Liver (tissue), 9 donors: ENCODE results near the gene DDX24. TPM values are rescaled to one million over a fixed set of nuclear protein-coding genes. Genes with fewer than 3 reads are reported as not detected.

Experiments used
- DNase-seq: peaks from one replicate; pipeline ENCODE4 v3.0.0-alpha.2; 2017; ENCODE audit warnings: low spot score
- H3K27ac ChIP-seq, 2 donors: one replicate each; pipeline ENCODE4 v1.7.0; 2013; ENCODE audit warnings: inconsistent platforms in 2 of 2, low read length in 2 of 2, control low read depth in 1 of 2, low read depth in 1 of 2, mild to moderate bottlenecking in 1 of 2
- H3K27me3 ChIP-seq, 4 donors: one replicate each; pipeline versions ENCODE4 v1.6.1 to v1.7.0; 2013; ENCODE audit warnings: low read length in 3 of 4, inconsistent platforms in 1 of 4, mild to moderate bottlenecking in 1 of 4, moderate library complexity in 1 of 4; ENCODE audit not compliant: control insufficient read depth in 4 of 4, insufficient read depth in 4 of 4
- H3K36me3 ChIP-seq, 4 donors: one replicate each; pipeline versions ENCODE4 v1.6.1 to v1.7.0; 2013; ENCODE audit warnings: low read length in 3 of 4, mild to moderate bottlenecking in 3 of 4, low read depth in 1 of 4, moderate library complexity in 1 of 4; ENCODE audit not compliant: control insufficient read depth in 4 of 4, insufficient read depth in 3 of 4
- H3K4me1 ChIP-seq, 4 donors: one replicate each; pipeline versions ENCODE4 v1.6.1 to v1.7.0; 2013; ENCODE audit warnings: low read length in 3 of 4, mild to moderate bottlenecking in 3 of 4, moderate library complexity in 1 of 4; ENCODE audit not compliant: control insufficient read depth in 4 of 4, insufficient read depth in 4 of 4
- H3K4me3 ChIP-seq, 3 donors: one replicate each; pipeline versions ENCODE4 v1.6.1 to v1.7.0; 2013; ENCODE audit warnings: low read length in 3 of 3, control low read depth in 1 of 3, low read depth in 1 of 3, mild to moderate bottlenecking in 1 of 3
- H3K9ac ChIP-seq, 2 donors: one replicate each; pipeline ENCODE4 v1.7.0; 2013; ENCODE audit warnings: low read length in 2 of 2, mild to moderate bottlenecking in 2 of 2, moderate library complexity in 2 of 2, control low read depth in 1 of 2, low read depth in 1 of 2
- H3K9me3 ChIP-seq, 4 donors: one replicate each; pipeline versions ENCODE4 v1.6.1 to v1.7.0; 2013; ENCODE audit warnings: low read length in 3 of 4; ENCODE audit not compliant: control insufficient read depth in 4 of 4
- ATF3 ChIP-seq: IDR thresholded peaks from 2 replicates; pipeline ENCODE4 v1.6.1; 2016; ENCODE audit warnings: antibody characterized with exemption
- CTCF ChIP-seq: fragments of 150-350 bp; IDR thresholded peaks from 2 replicates; pipeline ENCODE4 v1.5.1; 2017; ENCODE audit warnings: improper control_type of control experiment, low read depth, low read length; ENCODE audit not compliant: missing input control
- EGR1 ChIP-seq, 2 donors: IDR thresholded peaks; 2 replicates each; pipeline ENCODE4 v1.6.1; 2016 to 2018; ENCODE audit warnings: antibody characterized with exemption in 2 of 2, low read depth in 2 of 2
- FOXA1 ChIP-seq: IDR thresholded peaks from 2 replicates; pipeline ENCODE4 v1.6.1; 2016; ENCODE audit warnings: antibody characterized with exemption
- FOXA2 ChIP-seq: IDR thresholded peaks from 2 replicates; pipeline ENCODE4 v1.6.1; 2016; ENCODE audit warnings: antibody characterized with exemption
- GABPA ChIP-seq, 2 donors: IDR thresholded peaks in 1 of 2; conservative IDR thresholded peaks in 1 of 2; 2 replicates each; pipeline ENCODE4 v1.6.1; 2016; ENCODE audit warnings: antibody characterized with exemption in 2 of 2, mild to moderate bottlenecking in 1 of 2, moderate library complexity in 1 of 2
- HNF4A ChIP-seq, 2 donors: conservative IDR thresholded peaks; 2 replicates each; pipeline ENCODE4 v1.6.1; 2016; ENCODE audit warnings: antibody characterized with exemption in 2 of 2, mild to moderate bottlenecking in 2 of 2
- JUND ChIP-seq, 2 donors: IDR thresholded peaks; 2 replicates each; pipeline ENCODE4 v1.6.1; 2016; ENCODE audit warnings: antibody characterized with exemption in 2 of 2
- MAX ChIP-seq: IDR thresholded peaks from 2 replicates; pipeline ENCODE4 v1.6.1; 2016; ENCODE audit warnings: antibody characterized with exemption
- NR2F2 ChIP-seq: IDR thresholded peaks from 2 replicates; pipeline ENCODE4 v1.6.1; 2016; ENCODE audit warnings: antibody characterized with exemption
- RAD21 ChIP-seq, 2 donors: IDR thresholded peaks; 2 replicates each; pipeline ENCODE4 v1.6.1; 2016; ENCODE audit warnings: antibody characterized with exemption in 2 of 2, mild to moderate bottlenecking in 2 of 2
- RXRA ChIP-seq, 2 donors: IDR thresholded peaks; 2 replicates each; pipeline ENCODE4 v1.6.1; 2017 to 2018; ENCODE audit warnings: antibody characterized with exemption in 2 of 2, mild to moderate bottlenecking in 1 of 2
- SP1 ChIP-seq: IDR thresholded peaks from 2 replicates; pipeline ENCODE4 v1.6.1; 2018; ENCODE audit warnings: antibody characterized with exemption, mild to moderate bottlenecking
- TAF1 ChIP-seq: conservative IDR thresholded peaks from 2 replicates; pipeline ENCODE4 v1.6.1; 2016; ENCODE audit warnings: antibody characterized with exemption, mild to moderate bottlenecking
- YY1 ChIP-seq: IDR thresholded peaks from 2 replicates; pipeline ENCODE4 v1.6.1; 2016; ENCODE audit warnings: antibody characterized with exemption, mild to moderate bottlenecking
- WGBS: extraction: QIAGEN DNeasy Blood & Tissue Kit; methylation state at CpG from one replicate; pipeline ENCODE4 v1.1.7; 2013; 5-methylcytosine and 5-hydroxymethylcytosine counted together
- polyA plus RNA-seq, 2 donors: library from polyadenylated mRNA; stranded (reverse) in 1 of 2; unstranded in 1 of 2; fragments of 200-250 nt in 1 of 2; fragments of >200 nt in 1 of 2; fragmentation: Nextera tagmentation in 1 of 2; extraction: Ambion mirVana in 1 of 2; gene quantifications; one replicate each; pipeline versions ENCODE4 v1.2.1 to v1.2.3, GENCODE V29; 2013 to 2015
- total RNA-seq, 2 donors: library from RNA; depleted of rRNA; stranded (reverse); fragments of >200 nt; gene quantifications; one replicate each; pipeline ENCODE4 v1.2.3, GENCODE V29; 2014
- TF ChIP-seq, protein P1 (sequence below): IDR thresholded peaks from 2 replicates; pipeline ENCODE4 v1.6.1; 2016; ENCODE audit warnings: antibody characterized with exemption, mild to moderate bottlenecking
- TF ChIP-seq, protein P2 (sequence below): IDR thresholded peaks from 2 replicates; pipeline ENCODE4 v1.6.1; 2016; ENCODE audit warnings: antibody characterized with exemption
- donor health status: healthy.
- donor health status: healthy.
- donor health status: healthy.
- donor health status: healthy.
- donor health status: healthy.

Gene DDX24
- total and polyA plus RNA-seq, 4 donors = 33.8 to 59.7 (median 47.8) TPM

- Histone ChIP-seq H3K4me3 (no peak overlapping the region), H3K9ac (no peak overlapping the region), H3K27ac (no peak overlapping the region), H3K4me1 (peaks cover 0 to 5% (median 2%) of the 10 kb centered on the region in 4 donors), H3K36me3 (no peaks in the 10 kb centered on the region), H3K9me3 (peaks cover 0 to 5% (median 0%) of the 10 kb centered on the region in 4 donors), H3K27me3 (no peaks in the 10 kb centered on the region)
- TF ChIP-seq CTCF (no peak), RXRA (IDR thresholded peaks at IDR 0.05) (no peak), JUND (IDR thresholded peaks at IDR 0.05) (no peak), ATF3 (no peak), FOXA1 (no peak), FOXA2 (no peak), RAD21 (IDR thresholded peaks at IDR 0.05) (no peak), SP1 (no peak)
- TF ChIP-seq, protein P1, sequence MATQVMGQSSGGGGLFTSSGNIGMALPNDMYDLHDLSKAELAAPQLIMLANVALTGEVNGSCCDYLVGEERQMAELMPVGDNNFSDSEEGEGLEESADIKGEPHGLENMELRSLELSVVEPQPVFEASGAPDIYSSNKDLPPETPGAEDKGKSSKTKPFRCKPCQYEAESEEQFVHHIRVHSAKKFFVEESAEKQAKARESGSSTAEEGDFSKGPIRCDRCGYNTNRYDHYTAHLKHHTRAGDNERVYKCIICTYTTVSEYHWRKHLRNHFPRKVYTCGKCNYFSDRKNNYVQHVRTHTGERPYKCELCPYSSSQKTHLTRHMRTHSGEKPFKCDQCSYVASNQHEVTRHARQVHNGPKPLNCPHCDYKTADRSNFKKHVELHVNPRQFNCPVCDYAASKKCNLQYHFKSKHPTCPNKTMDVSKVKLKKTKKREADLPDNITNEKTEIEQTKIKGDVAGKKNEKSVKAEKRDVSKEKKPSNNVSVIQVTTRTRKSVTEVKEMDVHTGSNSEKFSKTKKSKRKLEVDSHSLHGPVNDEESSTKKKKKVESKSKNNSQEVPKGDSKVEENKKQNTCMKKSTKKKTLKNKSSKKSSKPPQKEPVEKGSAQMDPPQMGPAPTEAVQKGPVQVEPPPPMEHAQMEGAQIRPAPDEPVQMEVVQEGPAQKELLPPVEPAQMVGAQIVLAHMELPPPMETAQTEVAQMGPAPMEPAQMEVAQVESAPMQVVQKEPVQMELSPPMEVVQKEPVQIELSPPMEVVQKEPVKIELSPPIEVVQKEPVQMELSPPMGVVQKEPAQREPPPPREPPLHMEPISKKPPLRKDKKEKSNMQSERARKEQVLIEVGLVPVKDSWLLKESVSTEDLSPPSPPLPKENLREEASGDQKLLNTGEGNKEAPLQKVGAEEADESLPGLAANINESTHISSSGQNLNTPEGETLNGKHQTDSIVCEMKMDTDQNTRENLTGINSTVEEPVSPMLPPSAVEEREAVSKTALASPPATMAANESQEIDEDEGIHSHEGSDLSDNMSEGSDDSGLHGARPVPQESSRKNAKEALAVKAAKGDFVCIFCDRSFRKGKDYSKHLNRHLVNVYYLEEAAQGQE = no peak
- WGBS = 87% methylated on average over 10 of the region's 10 CpGs
- DNase-seq = no peak
These were observed 35.7 kb upstream of the DDX24 start for GRCh38 chr14:94116701-94117100.

DNA sequence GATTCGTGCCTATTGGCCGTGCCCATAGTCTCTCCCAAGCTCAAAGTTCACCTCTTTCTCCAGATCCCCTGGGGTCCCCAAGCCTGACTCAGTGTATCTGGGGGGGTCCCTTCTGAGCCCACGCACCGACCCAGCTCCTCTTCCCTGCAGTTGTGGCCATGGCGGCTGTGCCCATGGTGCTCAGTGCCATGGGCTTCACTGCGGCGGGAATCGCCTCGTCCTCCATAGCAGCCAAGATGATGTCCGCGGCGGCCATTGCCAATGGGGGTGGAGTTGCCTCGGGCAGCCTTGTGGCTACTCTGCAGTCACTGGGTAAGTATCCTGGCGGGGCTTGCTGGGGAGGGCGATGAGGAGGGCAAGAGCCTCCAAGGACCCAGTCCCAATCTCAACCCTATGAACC is 34.6 kb upstream of the DDX24 start:
- Histone ChIP-seq H3K4me1 (peaks cover 0 to 5% (median 2%) of the 10 kb centered on the region in 4 donors), H3K4me3 (no peak overlapping the region), H3K36me3 (no peaks in the 10 kb centered on the region), H3K9me3 (peaks cover 0 to 5% (median 0%) of the 10 kb centered on the region in 4 donors), H3K27ac (no peak overlapping the region), H3K9ac (no peak overlapping the region), H3K27me3 (no peaks in the 10 kb centered on the region)
- no peak for DNase-seq
- WGBS = 91% methylated on average over 15 of the region's 15 CpGs
- TF ChIP-seq, protein P2, sequence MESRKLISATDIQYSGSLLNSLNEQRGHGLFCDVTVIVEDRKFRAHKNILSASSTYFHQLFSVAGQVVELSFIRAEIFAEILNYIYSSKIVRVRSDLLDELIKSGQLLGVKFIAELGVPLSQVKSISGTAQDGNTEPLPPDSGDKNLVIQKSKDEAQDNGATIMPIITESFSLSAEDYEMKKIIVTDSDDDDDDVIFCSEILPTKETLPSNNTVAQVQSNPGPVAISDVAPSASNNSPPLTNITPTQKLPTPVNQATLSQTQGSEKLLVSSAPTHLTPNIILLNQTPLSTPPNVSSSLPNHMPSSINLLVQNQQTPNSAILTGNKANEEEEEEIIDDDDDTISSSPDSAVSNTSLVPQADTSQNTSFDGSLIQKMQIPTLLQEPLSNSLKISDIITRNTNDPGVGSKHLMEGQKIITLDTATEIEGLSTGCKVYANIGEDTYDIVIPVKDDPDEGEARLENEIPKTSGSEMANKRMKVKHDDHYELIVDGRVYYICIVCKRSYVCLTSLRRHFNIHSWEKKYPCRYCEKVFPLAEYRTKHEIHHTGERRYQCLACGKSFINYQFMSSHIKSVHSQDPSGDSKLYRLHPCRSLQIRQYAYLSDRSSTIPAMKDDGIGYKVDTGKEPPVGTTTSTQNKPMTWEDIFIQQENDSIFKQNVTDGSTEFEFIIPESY = no peak
- TF ChIP-seq CTCF (no peak), EGR1 (IDR thresholded peaks at IDR 0.05; ENCODE audit: low read depth in 2 of 2) (no peak), MAX (no peak), GABPA (IDR thresholded peaks at IDR 0.05 in 1 of 2, conservative IDR thresholded peaks at IDR 0.05 in 1 of 2) (no peak), FOXA1 (no peak), RAD21 (IDR thresholded peaks at IDR 0.05) (no peak), ATF3 (no peak), JUND (IDR thresholded peaks at IDR 0.05) (no peak), NR2F2 (no peak), HNF4A (conservative IDR thresholded peaks at IDR 0.05) (no peak), TAF1 (no peak), RXRA (IDR thresholded peaks at IDR 0.05) (no peak), SP1 (no peak), YY1 (no peak), FOXA2 (no peak)
- TF ChIP-seq, protein P1 = no peak
